Measurements from ENCODE around the gene VEZF1. TPM values are rescaled to one million over a fixed set of nuclear protein-coding genes. Genes with fewer than 3 reads are reported as not detected.
A peak's percentile ranks its signal among the peaks of the same experiment; 100 is the strongest.

VEZF1 gene, protein sequence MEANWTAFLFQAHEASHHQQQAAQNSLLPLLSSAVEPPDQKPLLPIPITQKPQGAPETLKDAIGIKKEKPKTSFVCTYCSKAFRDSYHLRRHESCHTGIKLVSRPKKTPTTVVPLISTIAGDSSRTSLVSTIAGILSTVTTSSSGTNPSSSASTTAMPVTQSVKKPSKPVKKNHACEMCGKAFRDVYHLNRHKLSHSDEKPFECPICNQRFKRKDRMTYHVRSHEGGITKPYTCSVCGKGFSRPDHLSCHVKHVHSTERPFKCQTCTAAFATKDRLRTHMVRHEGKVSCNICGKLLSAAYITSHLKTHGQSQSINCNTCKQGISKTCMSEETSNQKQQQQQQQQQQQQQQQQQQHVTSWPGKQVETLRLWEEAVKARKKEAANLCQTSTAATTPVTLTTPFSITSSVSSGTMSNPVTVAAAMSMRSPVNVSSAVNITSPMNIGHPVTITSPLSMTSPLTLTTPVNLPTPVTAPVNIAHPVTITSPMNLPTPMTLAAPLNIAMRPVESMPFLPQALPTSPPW
- 10 to 100 TPM; 58.3 to 78.9 TPM for total RNA-seq
- polyA plus RNA-seq: 10 to 100 TPM; 18.0 to 29.5 TPM
- long read RNA-seq, donor 1, transcript VEZF1-202 (6 exons, 2,321 nt): major isoform, 10 of 45 reads
- long read RNA-seq, donor 1, partial matches to known transcripts: 35 of 45 reads
- long read RNA-seq, donor 1, other reads (novel, unspliced or antisense): 0 of 45 reads
- long read RNA-seq, donor 2, transcript VEZF1-202 (6 exons, 2,321 nt): major isoform, 5 of 14 reads
- long read RNA-seq, donor 2, partial matches to known transcripts: 9 of 14 reads
- long read RNA-seq, donor 2, other reads (novel, unspliced or antisense): 0 of 14 reads
- long read RNA-seq, donor 3, transcript VEZF1-202 (6 exons, 2,321 nt): major isoform, 6 of 13 reads
- long read RNA-seq, donor 3, partial matches to known transcripts: 6 of 13 reads
- long read RNA-seq, donor 3, other reads (novel, unspliced or antisense): 0 of 13 reads
- long read RNA-seq, donor 4, partial matches to known transcripts: 9 of 12 reads
- long read RNA-seq, donor 4, other reads (novel, unspliced or antisense): 0 of 12 reads
- long read RNA-seq, donor 5, transcript VEZF1-202 (6 exons, 2,321 nt): major isoform, 19 of 105 reads
- long read RNA-seq, donor 5, partial matches to known transcripts: 83 of 105 reads
- long read RNA-seq, donor 5, other reads (novel, unspliced or antisense): 0 of 105 reads

DNA sequence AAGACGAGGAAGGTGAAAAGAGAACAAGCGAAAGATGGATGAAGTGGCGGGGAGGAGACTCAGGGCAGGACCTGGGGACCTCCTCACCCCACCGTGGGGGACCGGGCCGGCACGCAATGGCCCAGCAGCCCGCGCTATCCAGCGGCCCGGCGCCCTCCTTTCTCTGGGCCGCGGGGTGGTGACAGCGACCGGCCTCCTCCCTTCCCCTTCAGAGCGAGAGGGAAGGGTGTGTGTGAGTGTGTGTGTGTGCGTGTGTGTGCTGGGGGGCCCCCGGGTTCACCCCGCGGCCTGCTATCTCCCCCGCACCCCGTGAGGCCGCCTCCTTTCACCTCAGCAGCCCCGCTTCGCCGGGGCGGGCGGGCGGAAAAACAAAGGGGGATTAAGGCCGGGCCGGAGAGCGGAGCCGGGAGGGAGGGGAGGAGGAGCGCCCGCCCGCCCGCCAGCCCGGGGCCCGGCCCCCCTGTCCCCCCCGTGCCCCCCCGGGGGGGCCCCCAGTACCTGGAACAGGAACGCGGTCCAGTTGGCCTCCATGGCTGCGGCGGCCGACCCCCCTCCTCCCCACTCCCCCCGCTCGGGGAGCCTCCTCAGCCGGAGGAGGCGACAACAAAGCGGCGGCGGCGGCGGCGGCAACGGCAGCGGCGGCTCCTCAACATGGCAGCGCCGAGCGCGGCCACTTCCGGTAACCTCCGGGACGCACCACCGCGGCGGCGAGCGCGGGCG lies at the start of gene VEZF1:
TSS of gene VEZF1 (minus strand) at position 674 of the 720 bp plus-strand sequence. CDS start at position 531, 143 bp downstream.
- Histone ChIP-seq H3K27me3 (ENCODE audit: control insufficient read depth in 3 of 3, insufficient read depth in 3 of 3, low read length in 2 of 3) (no peaks in the 10 kb centered on the region), H3K4me1 (ENCODE audit: control insufficient read depth in 5 of 5, insufficient read depth in 5 of 5, low read length in 5 of 5) (peaks cover 5 to 60% (median 30%) of the 10 kb centered on the region in 5 donors), H3K4me3 (peak within 1 kb of the TSS; percentile 93), H3K27ac (ENCODE audit: low read depth in 1 of 2, low read length in 1 of 2) (peak within 1 kb of the TSS; percentile 93 to 99), H3K36me3 (ENCODE audit: control insufficient read depth in 4 of 4, insufficient read depth in 4 of 4, low read length in 4 of 4) (peaks cover 0 to 5% (median under 1%) of the 10 kb centered on the region in 4 donors), H3K9me3 (ENCODE audit: control insufficient read depth in 4 of 4, insufficient read depth in 3 of 4, low read length in 3 of 4) (no peaks in the 10 kb centered on the region), H3K9ac (ENCODE audit: insufficient read depth in 1 of 2, low read length in 2 of 2) (peak within 1 kb of the TSS; percentile 87 to 95)
- TF ChIP-seq, protein P1, sequence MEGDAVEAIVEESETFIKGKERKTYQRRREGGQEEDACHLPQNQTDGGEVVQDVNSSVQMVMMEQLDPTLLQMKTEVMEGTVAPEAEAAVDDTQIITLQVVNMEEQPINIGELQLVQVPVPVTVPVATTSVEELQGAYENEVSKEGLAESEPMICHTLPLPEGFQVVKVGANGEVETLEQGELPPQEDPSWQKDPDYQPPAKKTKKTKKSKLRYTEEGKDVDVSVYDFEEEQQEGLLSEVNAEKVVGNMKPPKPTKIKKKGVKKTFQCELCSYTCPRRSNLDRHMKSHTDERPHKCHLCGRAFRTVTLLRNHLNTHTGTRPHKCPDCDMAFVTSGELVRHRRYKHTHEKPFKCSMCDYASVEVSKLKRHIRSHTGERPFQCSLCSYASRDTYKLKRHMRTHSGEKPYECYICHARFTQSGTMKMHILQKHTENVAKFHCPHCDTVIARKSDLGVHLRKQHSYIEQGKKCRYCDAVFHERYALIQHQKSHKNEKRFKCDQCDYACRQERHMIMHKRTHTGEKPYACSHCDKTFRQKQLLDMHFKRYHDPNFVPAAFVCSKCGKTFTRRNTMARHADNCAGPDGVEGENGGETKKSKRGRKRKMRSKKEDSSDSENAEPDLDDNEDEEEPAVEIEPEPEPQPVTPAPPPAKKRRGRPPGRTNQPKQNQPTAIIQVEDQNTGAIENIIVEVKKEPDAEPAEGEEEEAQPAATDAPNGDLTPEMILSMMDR (IDR thresholded peaks at IDR 0.05; ENCODE audit: control extremely low read depth, extremely low read depth): no peak
- peak; percentile 67 for ATAC-seq (ENCODE audit: insufficient read depth, low FRiP score)
- 0% methylated on average over 8 to 74 of the region's 74 CpGs for WGBS, 2 donors
- DNase-seq: peak; percentile 83 to 86 (median 85)

- WGBS, 2 donors: 54 to 57% methylated on average over 6 of the region's 6 CpGs
- H3K4me1 ChIP-seq (ENCODE audit: control insufficient read depth in 5 of 5, insufficient read depth in 5 of 5, low read length in 5 of 5): no peaks in the 10 kb centered on the region
- H3K9me3 ChIP-seq (ENCODE audit: control insufficient read depth in 4 of 4, insufficient read depth in 3 of 4, low read length in 3 of 4): no peaks in the 10 kb centered on the region
- TF ChIP-seq, protein P1 (IDR thresholded peaks at IDR 0.05; ENCODE audit: control extremely low read depth, extremely low read depth): no peak
- H3K9ac ChIP-seq (ENCODE audit: insufficient read depth in 1 of 2, low read length in 2 of 2): no peak overlapping the region
- H3K4me3 ChIP-seq: no peak overlapping the region
- H3K27ac ChIP-seq (ENCODE audit: low read depth in 1 of 2, low read length in 1 of 2): no peak overlapping the region
- no peaks in the 10 kb centered on the region for H3K27me3 ChIP-seq (ENCODE audit: control insufficient read depth in 3 of 3, insufficient read depth in 3 of 3, low read length in 2 of 3)
- DNase-seq: no peak
- no peak for ATAC-seq (ENCODE audit: insufficient read depth, low FRiP score)
- H3K36me3 ChIP-seq (ENCODE audit: control insufficient read depth in 4 of 4, insufficient read depth in 4 of 4, low read length in 4 of 4): no peaks in the 10 kb centered on the region
These were observed 44.8 kb upstream of the VEZF1 start for GRCh38 chr17:58032691-58033415.

DNA sequence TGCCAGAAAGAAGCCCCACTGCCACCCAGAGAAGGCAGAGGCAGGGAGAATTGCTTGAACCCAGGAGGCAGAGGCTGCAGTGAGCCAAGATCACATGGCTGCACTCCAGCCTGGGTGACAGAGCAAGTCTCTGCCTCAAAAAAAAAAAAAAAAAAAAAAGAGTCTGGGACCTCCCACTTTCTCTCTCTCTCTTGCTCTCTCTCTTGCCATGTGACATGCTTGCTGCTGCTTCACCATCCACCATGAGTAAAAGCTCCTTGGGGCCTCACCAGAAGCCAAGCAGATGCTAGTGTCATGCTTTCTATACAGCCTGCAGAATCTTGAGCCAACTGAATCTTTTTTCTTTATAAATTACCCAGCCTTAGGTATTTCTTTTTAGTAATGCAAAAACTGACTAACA lies 40.5 kb upstream of the VEZF1 start:
- no peaks in the 10 kb centered on the region for H3K36me3 ChIP-seq (ENCODE audit: control insufficient read depth in 4 of 4, insufficient read depth in 4 of 4, low read length in 4 of 4)
- no peaks in the 10 kb centered on the region for H3K4me1 ChIP-seq (ENCODE audit: control insufficient read depth in 5 of 5, insufficient read depth in 5 of 5, low read length in 5 of 5)
- H3K27ac ChIP-seq (ENCODE audit: low read depth in 1 of 2, low read length in 1 of 2): no peak overlapping the region
- no peak overlapping the region for H3K9ac ChIP-seq (ENCODE audit: insufficient read depth in 1 of 2, low read length in 2 of 2)
- no peak overlapping the region for H3K4me3 ChIP-seq
- DNase-seq: no peak
- H3K27me3 ChIP-seq (ENCODE audit: control insufficient read depth in 3 of 3, insufficient read depth in 3 of 3, low read length in 2 of 3): no peaks in the 10 kb centered on the region
- no peak for ATAC-seq (ENCODE audit: insufficient read depth, low FRiP score)
- H3K9me3 ChIP-seq (ENCODE audit: control insufficient read depth in 4 of 4, insufficient read depth in 3 of 4, low read length in 3 of 4): no peaks in the 10 kb centered on the region
- TF ChIP-seq, protein P1 (IDR thresholded peaks at IDR 0.05; ENCODE audit: control extremely low read depth, extremely low read depth): no peak
